Osteoblast (primary cell): ENCODE results near the gene CAMK4. TPM values are rescaled to one million over a fixed set of nuclear protein-coding genes. Genes with fewer than 3 reads are reported as not detected.

Source experiments
- DNase-seq: peaks from one replicate; pipeline ENCODE4 v3.0.0; 2011; ENCODE audit warnings: low spot score, mixed read lengths; ENCODE audit not compliant: insufficient read length; ENCODE audit errors: missing footprints
- H2AFZ ChIP-seq: 2 replicates; pipeline ENCODE4 v1.6.0; 2011; ENCODE audit warnings: mild to moderate bottlenecking, low read length
- H3K27ac ChIP-seq: 2 replicates; pipeline ENCODE4 v1.5.1; 2011; ENCODE audit warnings: mild to moderate bottlenecking, low read depth, low read length, moderate library complexity
- H3K27me3 ChIP-seq: 2 replicates; pipeline ENCODE4 v1.6.0; 2012; ENCODE audit warnings: mild to moderate bottlenecking, control low read depth, inconsistent platforms, low read length, moderate library complexity; ENCODE audit not compliant: insufficient read depth
- H3K36me3 ChIP-seq: 2 replicates; pipeline ENCODE4 v1.5.1; 2011; ENCODE audit warnings: mild to moderate bottlenecking, low read length, control low read depth, moderate library complexity; ENCODE audit not compliant: insufficient read depth
- H3K4me1 ChIP-seq: 2 replicates; pipeline ENCODE4 v1.5.1; 2011; ENCODE audit warnings: mild to moderate bottlenecking, low read length, control low read depth, moderate library complexity; ENCODE audit not compliant: insufficient read depth
- H3K4me2 ChIP-seq: 2 replicates; pipeline ENCODE4 v1.6.0; 2011; ENCODE audit warnings: mild to moderate bottlenecking, low read length; ENCODE audit not compliant: insufficient read depth
- H3K4me3 ChIP-seq: fragments of 200-600 bp; sonication (generic); 3 replicates; pipeline ENCODE4 v1.5.1; 2012; ENCODE audit warnings: mild to moderate bottlenecking, low read length, inconsistent platforms; ENCODE audit not compliant: insufficient read depth
- H3K79me2 ChIP-seq: 2 replicates; pipeline ENCODE4 v1.6.0; 2012; ENCODE audit warnings: mild to moderate bottlenecking, low read length, control low read depth, inconsistent platforms; ENCODE audit not compliant: insufficient read depth
- H3K9me3 ChIP-seq: 2 replicates; pipeline ENCODE4 v1.5.1; 2011; ENCODE audit warnings: low read depth, low read length, control low read depth
- H4K20me1 ChIP-seq: 2 replicates; pipeline ENCODE4 v1.6.0; 2012; ENCODE audit warnings: mild to moderate bottlenecking, low read length, control low read depth; ENCODE audit not compliant: insufficient read depth
- CTCF ChIP-seq: IDR thresholded peaks from 2 replicates; pipeline ENCODE4 v1.5.1; 2011; ENCODE audit warnings: mild to moderate bottlenecking, low read depth, low read length, moderate library complexity; ENCODE audit errors: extremely low read depth
- total RNA-seq: library from RNA; depleted of rRNA; stranded (reverse); fragments of >200 nt; gene quantifications from 2 replicates; pipeline ENCODE4 v1.2.3, GENCODE V29; 2012

The CAMK4 gene
- total RNA-seq, 1 donor: 0.72 TPM

- DNase-seq: peak; percentile 97
- Histone ChIP-seq H3K36me3 (no peaks in the 10 kb centered on the region), H2AFZ (peak within 1 kb of the TSS; percentile 82), H3K4me3 (peak within 1 kb of the TSS; percentile 97), H3K9me3 (no peaks in the 10 kb centered on the region), H3K4me2 (peak within 1 kb of the TSS; percentile 86), H3K79me2 (peaks cover 48% of the 10 kb centered on the region), H4K20me1 (no peaks in the 10 kb centered on the region), H3K4me1 (peaks cover 15% of the 10 kb centered on the region), H3K27ac (peak within 1 kb of the TSS; percentile 88), H3K27me3 (no peaks in the 10 kb centered on the region)
- no peak for TF ChIP-seq CTCF
Observed at GRCh38 chr5:111512375-111513130, 288.4 kb downstream of the CAMK4 start, which contains the start of gene STARD4. STARD4 (minus strand) TSS chr5:111512535; CDS start chr5:111507433, 5,102 bp downstream.

- Histone ChIP-seq H3K36me3 (no peaks in the 10 kb centered on the region), H3K4me1 (peaks cover 15% of the 10 kb centered on the region), H2AFZ (peak overlapping the region; percentile 82), H3K79me2 (peaks cover 43% of the 10 kb centered on the region), H3K4me3 (peak overlapping the region; percentile 97), H3K9me3 (no peaks in the 10 kb centered on the region), H3K27me3 (no peaks in the 10 kb centered on the region), H3K27ac (peak overlapping the region; percentile 88), H4K20me1 (no peaks in the 10 kb centered on the region), H3K4me2 (peak overlapping the region; percentile 86)
- peak; percentile 85 for DNase-seq
- TF ChIP-seq CTCF: no peak
Observed at GRCh38 chr5:111513131-111513520, 288.9 kb downstream of the CAMK4 start.

- Histone ChIP-seq H3K4me3 (no peak overlapping the region), H4K20me1 (no peaks in the 10 kb centered on the region), H3K27me3 (no peaks in the 10 kb centered on the region), H3K79me2 (peaks cover 33% of the 10 kb centered on the region), H3K4me1 (peaks cover 15% of the 10 kb centered on the region), H3K36me3 (no peaks in the 10 kb centered on the region), H3K4me2 (peak overlapping the region; percentile 86), H2AFZ (peak overlapping the region; percentile 39), H3K27ac (peak overlapping the region; percentile 88), H3K9me3 (no peaks in the 10 kb centered on the region)
- DNase-seq: no peak
- no peak for TF ChIP-seq CTCF
Observed at GRCh38 chr5:111514087-111514486, 289.9 kb downstream of the CAMK4 start.

GRCh38 chr5:111517853-111518501, 293.8 kb downstream of the CAMK4 start:
- H2AFZ ChIP-seq: no peak overlapping the region

More at GRCh38 chr5:111517853-111518501, 293.8 kb downstream of the CAMK4 start:
- Histone ChIP-seq H3K79me2 (no peaks in the 10 kb centered on the region), H4K20me1 (no peaks in the 10 kb centered on the region), H3K4me2 (no peak overlapping the region), H3K27me3 (no peaks in the 10 kb centered on the region), H3K4me1 (peaks cover 11% of the 10 kb centered on the region), H3K9me3 (no peaks in the 10 kb centered on the region), H3K27ac (no peak overlapping the region), H3K36me3 (no peaks in the 10 kb centered on the region), H3K4me3 (no peak overlapping the region)
- DNase-seq: no peak
- TF ChIP-seq CTCF: no peak
